HepG2 (cell line): Measurements from ENCODE around the gene TRIM31. TPM values are rescaled to one million over a fixed set of nuclear protein-coding genes. Genes with fewer than 3 reads are reported as not detected.

ENCODE experiments used
- E2F2 ChIP-seq: sonication (generic); formaldehyde crosslinking; IDR thresholded peaks from 2 replicates; pipeline ENCODE4 v1.4.0; 2020; ENCODE audit warnings: missing genetic modification reagents, borderline replicate concordance
- GLMP ChIP-seq: sonication (generic); formaldehyde crosslinking; IDR thresholded peaks from 2 replicates; pipeline ENCODE4 v1.9.0; 2021; ENCODE audit warnings: missing genetic modification reagents, mild to moderate bottlenecking, borderline replicate concordance
- IKZF5 ChIP-seq: IDR thresholded peaks from 2 replicates; pipeline ENCODE4 v1.6.1; 2018; ENCODE audit warnings: missing genetic modification reagents, mild to moderate bottlenecking, missing compliant biosample characterization
- NAIF1 ChIP-seq: sonication (generic); formaldehyde crosslinking; IDR thresholded peaks from 2 replicates; pipeline ENCODE4 v1.5.0; 2020; ENCODE audit warnings: mild to moderate bottlenecking, missing genetic modification reagents, borderline replicate concordance
- NFKB2 ChIP-seq: sonication (generic); formaldehyde crosslinking; IDR thresholded peaks from 2 replicates; pipeline ENCODE4 v1.4.0; 2020; ENCODE audit warnings: missing genetic modification reagents, borderline replicate concordance
- PAX8 ChIP-seq: sonication (generic); formaldehyde crosslinking; IDR thresholded peaks from 2 replicates; pipeline ENCODE4 v1.8.0; 2022; ENCODE audit warnings: mild to moderate bottlenecking, missing genetic modification reagents, borderline replicate concordance
- PPARG ChIP-seq: conservative IDR thresholded peaks from 2 replicates; pipeline ENCODE4 v1.6.1; 2016; ENCODE audit warnings: missing biosample characterization, missing genetic modification reagents
- SRSF4 ChIP-seq: fragments of 200-400 bp; formaldehyde crosslinking; IDR thresholded peaks from one replicate; pipeline ENCODE4 v1.6.1; 2018; ENCODE audit warnings: mild to moderate bottlenecking, low read depth, low read length, moderate library complexity; ENCODE audit not compliant: poor library complexity, severe bottlenecking
- TCF7L2 ChIP-seq: IDR thresholded peaks from 2 replicates; pipeline ENCODE4 v1.6.1; 2011; ENCODE audit warnings: mild to moderate bottlenecking, low read depth, low read length, moderate library complexity
- TIGD3 ChIP-seq: sonication (generic); formaldehyde crosslinking; IDR thresholded peaks from 2 replicates; pipeline ENCODE4 v1.5.1; 2020; ENCODE audit warnings: mild to moderate bottlenecking, missing genetic modification reagents, borderline replicate concordance
- ZBTB39 ChIP-seq: sonication (generic); formaldehyde crosslinking; IDR thresholded peaks from 2 replicates; pipeline ENCODE4 v1.5.0; 2020; ENCODE audit warnings: missing genetic modification reagents
- ZNF572 ChIP-seq: sonication (generic); formaldehyde crosslinking; IDR thresholded peaks from 2 replicates; pipeline ENCODE4 v1.5.1; 2020; ENCODE audit warnings: mild to moderate bottlenecking, missing genetic modification reagents
- ZNF710 ChIP-seq: sonication (generic); formaldehyde crosslinking; IDR thresholded peaks from 2 replicates; pipeline ENCODE4 v1.5.0; 2020; ENCODE audit warnings: mild to moderate bottlenecking, missing genetic modification reagents, borderline replicate concordance
- ZNF773 ChIP-seq: sonication (generic); formaldehyde crosslinking; IDR thresholded peaks from 2 replicates; pipeline ENCODE4 v1.4.0; 2020; ENCODE audit warnings: missing genetic modification reagents, borderline replicate concordance
- ZSCAN25 ChIP-seq: sonication (generic); formaldehyde crosslinking; IDR thresholded peaks from 2 replicates; pipeline ENCODE4 v1.8.0; 2022; ENCODE audit warnings: mild to moderate bottlenecking, missing genetic modification reagents
- polyA plus RNA-seq, 8 experiments: library from polyadenylated mRNA; depleted of rRNA in 3 of 8; stranded (reverse) in 7 of 8; unstranded in 1 of 8; fragments of >200 nt; fragmentation: Illumina TruSeq in 4 of 8; extraction: Trizol in 4 of 8; gene quantifications; 2 replicates each; pipeline versions ENCODE4 v1.2.1 to v1.2.3, GENCODE V29; 2011 to 2016; ENCODE audit warnings: low read depth in 4 of 8, missing spikeins in 1 of 8, mixed read lengths in 1 of 8; ENCODE audit not compliant: insufficient read depth in 1 of 8
- total RNA-seq, 5 experiments: library from RNA; depleted of rRNA; stranded (reverse); fragments of >200 nt; fragmentation: Illumina TruSeq; extraction: Trizol; gene quantifications; 2 replicates each; pipeline ENCODE4 v1.2.3, GENCODE V29; 2016; ENCODE audit warnings: low read depth in 1 of 5

Gene TRIM31
- total and polyA plus RNA-seq, 2 of the 13 experiments (the other 11 are each of a cell fraction or from before 2014, with no cell fraction given), result 0.13 to 0.51 TPM

GRCh38 chr6:30075094-30075789, 37.6 kb downstream of the TRIM31 start, which contains the start of gene RNF39 (continued):
- peak; percentile 47; the same call in 1 of the 2 replicates for TF ChIP-seq ZNF572 (CRISPR knock-in tag)
- no peak for TF ChIP-seq PPARG (CRISPR knock-in tag)
- no peak for TF ChIP-seq NAIF1
- no peak for TF ChIP-seq TIGD3 (CRISPR knock-in tag)
- TF ChIP-seq E2F2 (CRISPR knock-in tag), result no peak
- peak; percentile 56; the same call in 1 of the 2 replicates for TF ChIP-seq NFKB2 (CRISPR knock-in tag)
- no peak for TF ChIP-seq ZSCAN25 (CRISPR knock-in tag)
- TF ChIP-seq SRSF4, result no peak
- TF ChIP-seq TCF7L2, result no peak
- peak; percentile 57; the same call in 1 of the 2 replicates for TF ChIP-seq ZNF773 (CRISPR knock-in tag)
- TF ChIP-seq IKZF5 (CRISPR knock-in tag), result no peak
- no peak; the same call in 1 of the 2 replicates for TF ChIP-seq ZBTB39 (CRISPR knock-in tag)
- no peak for TF ChIP-seq GLMP (CRISPR knock-in tag)
- no peak; the same call in 1 of the 2 replicates for TF ChIP-seq ZNF710
- TF ChIP-seq PAX8 (CRISPR knock-in tag), result no peak
